SU-DHL-6 (cell line): ENCODE data around the gene RRBP1.

Experiments
- H2AFZ ChIP-seq: fragments of 200-600 bp; sonication (generic); 2 replicates; pipeline ENCODE4 v1.6.1; 2014; ENCODE audit warnings: low read depth, mild to moderate bottlenecking, moderate library complexity, mixed read lengths, antibody characterized with exemption, low read length; ENCODE audit not compliant: severe bottlenecking
- H3F3A ChIP-seq: fragments of 200-600 bp; shearing (Covaris generic); 2 replicates; pipeline ENCODE4 v1.6.0; 2016; ENCODE audit warnings: antibody characterized with exemption, mild to moderate bottlenecking; ENCODE audit not compliant: insufficient read depth
- H3K27ac ChIP-seq: fragments of 200-600 bp; sonication (generic); 2 replicates; pipeline ENCODE4 v1.5.1; 2016; ENCODE audit warnings: low read depth, mild to moderate bottlenecking, low read length, moderate library complexity, mixed read lengths
- H3K27me3 ChIP-seq: fragments of 200-600 bp; sonication (generic), shearing (Covaris generic); 2 replicates; pipeline ENCODE4 v1.6.0; 2014; ENCODE audit warnings: mild to moderate bottlenecking, low read length
- H3K36me3 ChIP-seq: fragments of 200-600 bp; sonication (generic); 2 replicates; pipeline ENCODE4 v1.6.1; 2014; ENCODE audit warnings: mild to moderate bottlenecking, low read length, mixed read lengths
- H3K4me2 ChIP-seq: fragments of 300-600, 200-600 bp; shearing (Covaris generic), sonication (generic); 2 replicates; pipeline ENCODE4 v1.6.0; 2014; ENCODE audit warnings: low read length, low read depth, mild to moderate bottlenecking; ENCODE audit not compliant: poor library complexity, severe bottlenecking
- H3K4me3 ChIP-seq: fragments of 200-600 bp; sonication (generic); 2 replicates; pipeline ENCODE4 v1.5.1; 2014; ENCODE audit warnings: antibody characterized with exemption, low read length, mild to moderate bottlenecking, mixed read lengths; ENCODE audit not compliant: insufficient read depth, poor library complexity, severe bottlenecking
- H3K79me2 ChIP-seq: fragments of 200-600 bp; sonication (generic); 2 replicates; pipeline ENCODE4 v1.6.1; 2014; ENCODE audit warnings: mild to moderate bottlenecking, low read length, moderate library complexity; ENCODE audit not compliant: insufficient read depth
- H3K9ac ChIP-seq: fragments of 200-600 bp; sonication (generic); 2 replicates; pipeline ENCODE4 v1.7.0; 2014; ENCODE audit warnings: mild to moderate bottlenecking, low read length
- H3K9me2 ChIP-seq: fragments of 200-600 bp; sonication (generic); replicated peaks from 2 replicates; pipeline ENCODE4 v1.6.1; 2014; ENCODE audit warnings: low read length; ENCODE audit not compliant: insufficient read depth
- H3K9me3 ChIP-seq: fragments of 200-600 bp; sonication (generic); 2 replicates; pipeline ENCODE4 v1.6.1; 2014; ENCODE audit warnings: low read length, mixed read lengths; ENCODE audit not compliant: insufficient read depth
- H4K20me1 ChIP-seq: fragments of 200-600 bp; sonication (generic); 2 replicates; pipeline ENCODE4 v1.6.1; 2014; ENCODE audit warnings: low read depth, mild to moderate bottlenecking, antibody characterized with exemption, low read length, moderate library complexity, mixed read lengths
- CTCF ChIP-seq: fragments of 200-600 bp; sonication (generic); IDR thresholded peaks from one replicate; pipeline ENCODE4 v1.5.1; 2017; ENCODE audit warnings: antibody characterized with exemption, mild to moderate bottlenecking, low read length, moderate library complexity; ENCODE audit not compliant: insufficient read depth, poor library complexity, severe bottlenecking
- EZH2phosphoT487 ChIP-seq: fragments of 200-600 bp; sonication (generic), shearing (Covaris generic); conservative IDR thresholded peaks from 2 replicates; pipeline ENCODE4 v1.6.1; 2018; ENCODE audit warnings: mild to moderate bottlenecking, antibody characterized with exemption, low read length, moderate library complexity, mixed read lengths

Gene RRBP1

GRCh38 chr20:17612992-17613327, 69.1 kb downstream of the RRBP1 start:
- H3K36me3 ChIP-seq: no peaks in the 10 kb centered on the region
- no peak overlapping the region for H2AFZ ChIP-seq
- H3K4me3 ChIP-seq: no peak overlapping the region
- no peaks in the 10 kb centered on the region for H3F3A ChIP-seq
- no peak for TF ChIP-seq CTCF
- TF ChIP-seq EZH2phosphoT487: no peak
- no peak overlapping the region for H3K4me2 ChIP-seq
- H3K79me2 ChIP-seq: no peaks in the 10 kb centered on the region
- no peaks in the 10 kb centered on the region for H3K9me2 ChIP-seq
- no peaks in the 10 kb centered on the region for H3K9me3 ChIP-seq
- no peaks in the 10 kb centered on the region for H4K20me1 ChIP-seq
- H3K27ac ChIP-seq: no peak overlapping the region
- H3K27me3 ChIP-seq: no peaks in the 10 kb centered on the region
- H3K9ac ChIP-seq: no peak overlapping the region

GRCh38 chr20:17612287-17612991, 69.6 kb downstream of the RRBP1 start:
- Histone ChIP-seq H3F3A (no peaks in the 10 kb centered on the region), H3K79me2 (no peaks in the 10 kb centered on the region), H3K9me2 (no peaks in the 10 kb centered on the region), H3K4me2 (no peak overlapping the region), H4K20me1 (no peaks in the 10 kb centered on the region), H3K27me3 (no peaks in the 10 kb centered on the region), H2AFZ (no peak overlapping the region), H3K9me3 (no peaks in the 10 kb centered on the region), H3K4me3 (no peak overlapping the region), H3K27ac (no peak overlapping the region), H3K36me3 (no peaks in the 10 kb centered on the region), H3K9ac (no peak overlapping the region)
- TF ChIP-seq EZH2phosphoT487 (no peak), CTCF (no peak)

GRCh38 chr20:17611540-17612286, 70.3 kb downstream of the RRBP1 start:
- TF ChIP-seq EZH2phosphoT487: no peak
- TF ChIP-seq CTCF: no peak
- no peaks in the 10 kb centered on the region for H3K36me3 ChIP-seq
- no peak overlapping the region for H3K4me2 ChIP-seq
- H3K9me2 ChIP-seq: no peaks in the 10 kb centered on the region
- H2AFZ ChIP-seq: no peak overlapping the region
- H3K27ac ChIP-seq: no peak overlapping the region
- no peaks in the 10 kb centered on the region for H3K9me3 ChIP-seq
- H3K27me3 ChIP-seq: no peaks in the 10 kb centered on the region
- no peak overlapping the region for H3K9ac ChIP-seq
- H3K79me2 ChIP-seq: no peaks in the 10 kb centered on the region
- H4K20me1 ChIP-seq: no peaks in the 10 kb centered on the region
- no peaks in the 10 kb centered on the region for H3F3A ChIP-seq
- H3K4me3 ChIP-seq: no peak overlapping the region
